ENCODE measurements around the gene MRPL30.
"Not testable (repeated sequence)": the region's sequence is repeated elsewhere in the genome, so short reads cannot be mapped to it uniquely, and the experiment has no call there.

Gene MRPL30

GRCh38 chr2:99180755-99181623, at the start of gene MRPL30, which contains the start of gene MITD1:
MRPL30 (plus strand) TSS chr2:99181184; CDS start chr2:99186204, 5,020 bp downstream.
MITD1 (minus strand) TSS chr2:99181058; CDS start chr2:99180981, 77 bp downstream.
- peak; percentile 84 for DNase-seq (ENCODE audit: low read depth)

- DNase-seq (ENCODE audit: low read depth): not testable (repeated sequence)
Observed at GRCh38 chr2:99135044-99135556, 45.9 kb upstream of the MRPL30 start.

- DNase-seq (ENCODE audit: low read depth): no peak
Observed at GRCh38 chr2:99139003-99139402, 42.0 kb upstream of the MRPL30 start.

GRCh38 chr2:99140056-99140859, 40.7 kb upstream of the MRPL30 start:
- DNase-seq (ENCODE audit: low read depth): no peak

GRCh38 chr2:99140860-99141109, 40.2 kb upstream of the MRPL30 start:
- no peak for DNase-seq (ENCODE audit: low read depth)

GRCh38 chr2:99141110-99142108, 39.6 kb upstream of the MRPL30 start, which contains the start of gene C2orf15:
C2orf15 (plus strand) TSS chr2:99141707; CDS start chr2:99150559, 8,852 bp downstream.
- DNase-seq (ENCODE audit: low read depth): peak; percentile 96

- DNase-seq (ENCODE audit: low read depth): no peak
Observed at GRCh38 chr2:99150706-99151105, 30.3 kb upstream of the MRPL30 start.

- DNase-seq (ENCODE audit: low read depth): no peak
Observed at GRCh38 chr2:99152199-99152895, 28.6 kb upstream of the MRPL30 start.

- DNase-seq (ENCODE audit: low read depth): no peak
Observed at GRCh38 chr2:99153921-99154604, 26.9 kb upstream of the MRPL30 start.

GRCh38 chr2:99154643-99155536, 26.1 kb upstream of the MRPL30 start, which contains the start of the genes LIPT1 and TSGA10:
LIPT1 (plus strand) TSS chr2:99154967; CDS start chr2:99161958, 6,991 bp downstream.
TSGA10 (minus strand) TSS chr2:99154942; CDS start chr2:99109439, 45,503 bp downstream.
- peak; percentile 90 for DNase-seq (ENCODE audit: low read depth)

GRCh38 chr2:99156891-99157290, 24.1 kb upstream of the MRPL30 start:
- no peak for DNase-seq (ENCODE audit: low read depth)

- no peak for DNase-seq (ENCODE audit: low read depth)
Observed at GRCh38 chr2:99158599-99158998, 22.4 kb upstream of the MRPL30 start.

- DNase-seq (ENCODE audit: low read depth): no peak
Observed at GRCh38 chr2:99159594-99159993, 21.4 kb upstream of the MRPL30 start.

- DNase-seq (ENCODE audit: low read depth): no peak
Observed at GRCh38 chr2:99166218-99166617, 14.8 kb upstream of the MRPL30 start.

- no peak for DNase-seq (ENCODE audit: low read depth)
Observed at GRCh38 chr2:99169534-99169933, 11.4 kb upstream of the MRPL30 start.

GRCh38 chr2:99171377-99172140, 9.4 kb upstream of the MRPL30 start:
- no peak for DNase-seq (ENCODE audit: low read depth)

GRCh38 chr2:99181624-99182000, 628 bp downstream of the MRPL30 start:
- no peak for DNase-seq (ENCODE audit: low read depth)

- DNase-seq (ENCODE audit: low read depth): no peak
Observed at GRCh38 chr2:99183025-99183424, 2.0 kb downstream of the MRPL30 start.

All from stimulated activated CD4-positive, alpha-beta T cell treated with anti-CD3 and anti-CD28 coated beads, Interleukin-2, amount 100 ng/mL, for 4 hours (primary cell).